LNCaP clone FGC (cell line): ENCODE results near the gene FAM107A.

Experiments used
- DNase-seq: peaks from one replicate; pipeline ENCODE4 v3.0.0-alpha.2; 2011; ENCODE audit warnings: low read depth
- H3K4me3 ChIP-seq: 2 replicates; pipeline ENCODE4 v1.5.1; 2011; ENCODE audit warnings: mild to moderate bottlenecking, low read depth, low read length, control low read depth
- TF ChIP-seq, protein P1 (sequence below): IDR thresholded peaks from 2 replicates; pipeline ENCODE4 v1.5.1; 2012; ENCODE audit warnings: mild to moderate bottlenecking; ENCODE audit not compliant: control insufficient read depth, insufficient read depth; ENCODE audit errors: extremely low read depth

FAM107A gene

DNA sequence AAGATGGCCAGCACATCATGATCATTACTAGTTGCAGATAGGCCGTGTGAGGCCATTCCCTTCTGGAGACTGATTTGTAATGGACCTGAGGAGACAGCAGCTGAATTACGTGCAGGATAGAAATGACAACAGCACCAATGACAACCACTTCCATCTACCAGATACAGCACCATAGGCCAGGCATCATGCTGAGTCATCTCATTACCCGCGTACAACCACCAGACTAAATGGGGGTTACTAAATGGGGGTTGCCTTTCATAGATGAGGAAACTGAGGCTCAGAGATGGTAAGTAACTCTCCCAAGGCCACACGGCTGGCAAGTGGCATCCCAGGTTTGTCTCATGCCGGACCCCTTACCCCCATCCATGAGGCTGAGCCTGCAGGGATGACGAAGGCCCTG lies 32.8 kb upstream of the FAM107A start:
- TF ChIP-seq, protein P1, sequence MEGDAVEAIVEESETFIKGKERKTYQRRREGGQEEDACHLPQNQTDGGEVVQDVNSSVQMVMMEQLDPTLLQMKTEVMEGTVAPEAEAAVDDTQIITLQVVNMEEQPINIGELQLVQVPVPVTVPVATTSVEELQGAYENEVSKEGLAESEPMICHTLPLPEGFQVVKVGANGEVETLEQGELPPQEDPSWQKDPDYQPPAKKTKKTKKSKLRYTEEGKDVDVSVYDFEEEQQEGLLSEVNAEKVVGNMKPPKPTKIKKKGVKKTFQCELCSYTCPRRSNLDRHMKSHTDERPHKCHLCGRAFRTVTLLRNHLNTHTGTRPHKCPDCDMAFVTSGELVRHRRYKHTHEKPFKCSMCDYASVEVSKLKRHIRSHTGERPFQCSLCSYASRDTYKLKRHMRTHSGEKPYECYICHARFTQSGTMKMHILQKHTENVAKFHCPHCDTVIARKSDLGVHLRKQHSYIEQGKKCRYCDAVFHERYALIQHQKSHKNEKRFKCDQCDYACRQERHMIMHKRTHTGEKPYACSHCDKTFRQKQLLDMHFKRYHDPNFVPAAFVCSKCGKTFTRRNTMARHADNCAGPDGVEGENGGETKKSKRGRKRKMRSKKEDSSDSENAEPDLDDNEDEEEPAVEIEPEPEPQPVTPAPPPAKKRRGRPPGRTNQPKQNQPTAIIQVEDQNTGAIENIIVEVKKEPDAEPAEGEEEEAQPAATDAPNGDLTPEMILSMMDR: no peak

DNA sequence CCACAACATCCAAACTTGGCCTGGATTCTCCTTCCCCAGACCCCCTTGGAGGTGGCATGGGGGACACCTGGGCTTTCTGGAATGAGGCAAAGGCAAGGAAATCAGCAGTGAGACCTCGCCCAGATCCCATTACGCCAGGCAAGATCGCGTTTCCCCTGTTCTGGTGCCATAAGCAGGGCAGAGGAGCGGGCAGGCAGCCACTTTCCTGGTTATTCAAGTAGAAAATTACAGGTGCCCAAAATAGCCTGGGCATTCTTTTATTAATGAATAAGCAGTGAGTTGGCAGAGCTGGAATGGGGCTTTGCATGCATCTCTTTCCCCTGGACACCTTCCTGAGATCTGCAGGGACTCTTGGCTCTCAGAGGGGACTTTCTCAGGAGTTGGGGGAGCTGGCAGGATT lies 31.5 kb upstream of the FAM107A start:
- TF ChIP-seq, protein P1: no peak
- H3K4me3 ChIP-seq: no peak overlapping the region
- DNase-seq: no peak

More for the DNA sequence above, 32.8 kb upstream of the FAM107A start:
- no peak overlapping the region for H3K4me3 ChIP-seq
- DNase-seq: no peak

DNA sequence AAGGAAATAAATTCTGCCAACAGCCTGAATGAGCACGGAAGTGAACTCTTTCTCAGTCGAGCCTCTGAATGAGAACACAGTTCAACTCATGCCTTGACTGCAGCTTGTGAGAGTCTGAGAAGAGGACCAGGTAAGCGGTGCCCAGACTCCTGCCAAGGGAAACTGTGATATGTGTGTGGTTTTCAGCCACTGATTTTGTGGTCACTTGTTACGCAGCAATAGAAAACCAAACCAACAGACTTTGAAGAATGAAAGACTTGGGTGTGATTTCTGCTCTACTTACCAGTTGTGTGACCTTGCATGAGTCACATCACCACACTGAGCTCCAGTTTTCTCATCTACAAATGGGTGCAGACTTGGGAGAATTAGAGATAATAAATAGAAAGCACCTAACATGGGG lies 30.6 kb upstream of the FAM107A start:
- no peak for DNase-seq
- no peak overlapping the region for H3K4me3 ChIP-seq
- TF ChIP-seq, protein P1: no peak

DNA sequence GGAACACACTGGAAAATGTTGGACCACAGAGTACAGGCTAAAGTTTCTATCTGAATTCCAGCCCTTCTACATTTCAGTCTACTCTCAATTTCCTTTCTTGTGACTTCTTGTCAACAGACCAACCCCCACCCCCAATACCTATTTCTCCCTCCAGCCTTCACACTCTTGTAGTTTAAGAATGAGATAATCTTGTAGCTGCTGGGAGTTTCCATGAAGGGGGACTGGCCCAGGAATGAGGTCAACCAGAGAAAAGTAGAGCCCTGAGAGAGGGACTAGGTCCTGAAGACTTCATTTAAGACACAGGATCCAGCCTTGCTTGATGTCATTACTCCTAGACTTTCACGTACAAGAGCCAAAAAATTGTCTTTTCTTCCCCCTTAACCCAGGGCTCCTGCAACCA lies 29.5 kb upstream of the FAM107A start:
- TF ChIP-seq, protein P1: no peak
- H3K4me3 ChIP-seq: no peak overlapping the region
- no peak for DNase-seq

DNA sequence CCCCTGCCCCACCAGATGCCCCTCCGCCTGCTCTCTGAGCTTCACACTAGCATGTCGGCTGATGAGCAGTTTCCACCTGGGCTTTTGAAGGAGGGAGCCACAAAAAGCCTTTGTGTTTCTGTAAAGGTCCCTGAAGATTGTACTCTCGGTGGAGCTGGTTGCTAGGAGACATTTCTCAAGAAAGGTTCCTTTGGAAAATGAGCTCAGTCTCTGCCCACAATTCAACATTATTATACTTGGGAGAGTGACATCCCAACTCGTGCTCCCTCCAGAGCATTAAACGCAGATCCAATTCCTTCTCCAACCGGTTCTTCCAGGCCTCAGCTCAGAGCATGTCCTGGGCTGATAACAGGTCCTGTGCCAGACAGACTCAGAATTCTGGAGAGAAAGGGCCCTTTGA lies 26.8 kb upstream of the FAM107A start:
- no peak overlapping the region for H3K4me3 ChIP-seq
- DNase-seq: peak; percentile 11
- TF ChIP-seq, protein P1: no peak

DNA sequence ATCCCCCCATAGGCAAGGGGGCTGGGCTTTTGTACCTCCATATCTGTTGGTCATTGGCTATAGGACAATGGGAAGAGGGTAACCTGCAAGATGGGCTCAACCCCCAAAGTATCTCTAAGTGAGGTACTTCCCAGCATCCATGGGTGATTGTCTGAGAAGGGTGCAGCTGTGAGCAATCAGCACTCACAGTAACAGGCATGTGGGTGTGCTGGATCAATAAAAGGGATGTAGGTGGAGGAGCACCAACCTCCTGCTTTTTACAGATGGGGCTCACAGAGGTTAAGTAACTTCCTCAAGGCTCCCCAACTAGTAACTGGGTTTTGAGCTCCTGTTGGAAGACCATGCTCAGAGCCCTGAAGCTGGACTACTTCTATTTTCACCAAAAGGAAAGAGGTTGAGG lies 26.4 kb upstream of the FAM107A start:
- no peak for DNase-seq
- H3K4me3 ChIP-seq: no peak overlapping the region
- TF ChIP-seq, protein P1: no peak

DNA sequence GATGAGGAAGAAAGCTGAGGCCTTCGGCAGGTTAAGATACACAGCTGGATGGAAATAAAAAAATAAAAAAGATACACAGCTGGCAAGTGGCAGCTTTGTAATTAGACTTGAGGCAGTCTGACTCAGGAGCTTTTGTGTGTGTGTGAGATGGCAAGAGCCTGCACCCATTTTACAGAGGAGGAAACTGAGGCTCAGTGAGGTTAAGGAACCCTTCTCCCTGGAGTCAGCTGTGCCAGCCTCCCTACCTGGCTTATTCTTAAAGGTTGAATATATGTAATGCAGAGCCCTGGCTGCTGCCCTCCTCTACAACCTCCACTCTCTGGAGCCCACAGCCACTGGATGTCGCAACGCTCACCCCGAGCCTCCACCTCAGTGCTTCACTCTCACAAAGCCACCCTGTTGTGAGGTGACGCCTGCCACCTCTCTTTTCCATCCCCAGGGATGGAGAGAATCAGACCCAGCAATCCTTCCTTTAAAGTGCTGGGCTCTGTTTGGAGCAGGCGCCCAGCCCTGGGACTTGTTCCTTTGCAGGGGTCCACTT lies 20.6 kb upstream of the FAM107A start:
- TF ChIP-seq, protein P1: no peak
- no peak overlapping the region for H3K4me3 ChIP-seq
- no peak for DNase-seq
